A549 (cell line): ENCODE data around the gene RNF220. TPM values are rescaled to one million over a fixed set of nuclear protein-coding genes. Genes with fewer than 3 reads are reported as not detected.

Experiments
- ATAC-seq, 2 experiments: fragments of 200-7000 bp in 1 of 2; fragments of >200 bp in 1 of 2; cut with Nextera tagmentation in 1 of 2; cut with Tn5 transposase in 1 of 2; 3 replicates each; pipeline versions ENCODE4 v1.8.0 to v1.9.1; 2018 to 2020; ENCODE audit warnings: mild to moderate bottlenecking in 1 of 2, moderate library complexity in 1 of 2
- CTCF ChIA-PET: fragments of 300-600 bp; sonication (Branson Sonifier 250); formaldehyde crosslinking; extraction: SDS; loops from one replicate; lab custom pipeline; 2021; ENCODE audit warnings: antibody characterized with exemption, inconsistent platforms; lab: Yijun Ruan, JAX
- POLR2A ChIA-PET: fragments of 350-600 bp; formaldehyde crosslinking; extraction: SDS; loops from one replicate; lab custom pipeline; 2021; ENCODE audit warnings: antibody characterized with exemption, inconsistent platforms; lab: Yijun Ruan, JAX
- DNase-seq, 2 experiments: peaks; one replicate each; pipeline versions ENCODE4 v3.0.0 to v3.0.0-alpha.2; 2011 to 2016; ENCODE audit warnings: low read depth in 1 of 2, low spot score in 1 of 2
- FAIRE-seq: peaks from 2 replicates; lab custom pipeline; 2011; peaks lifted over from hg19 to GRCh38; lab: Jason Lieb, UNC
- H3K27ac ChIP-seq, 2 experiments: fragments of >200 bp; sonication (Bioruptor Twin); formaldehyde crosslinking; 3 replicates each; pipeline ENCODE4 v1.5.1; 2016 to 2017
- H3K4me1 ChIP-seq: fragments of >200 bp; sonication (Bioruptor Twin); formaldehyde crosslinking; 3 replicates; pipeline ENCODE4 v1.6.1; 2016
- H3K4me2 ChIP-seq: fragments of >200 bp; sonication (Bioruptor Twin); formaldehyde crosslinking; 3 replicates; pipeline ENCODE4 v1.6.1; 2016
- H3K4me3 ChIP-seq: fragments of >200 bp; sonication (Bioruptor Twin); formaldehyde crosslinking; 3 replicates; pipeline ENCODE4 v1.5.1; 2016
- H3K9me3 ChIP-seq: fragments of >200 bp; sonication (Bioruptor Twin); formaldehyde crosslinking; 3 replicates; pipeline ENCODE4 v1.6.1; 2016
- ATOH8 ChIP-seq: fragments of 250-450 bp; sonication (Bioruptor Pico); IDR thresholded peaks from 2 replicates; pipeline ENCODE4 v1.5.0; 2020; ENCODE audit warnings: low read depth, mild to moderate bottlenecking, moderate library complexity
- BHLHE40 ChIP-seq: IDR thresholded peaks from 2 replicates; pipeline ENCODE4 v1.6.1; 2012; ENCODE audit warnings: low read depth, low read length, inconsistent platforms
- CBX8 ChIP-seq: fragments of 200-600 bp; sonication (generic); IDR thresholded peaks from 2 replicates; pipeline ENCODE4 v1.6.1; 2016
- CHD2 ChIP-seq: fragments of 150-350 bp; IDR thresholded peaks from 2 replicates; pipeline ENCODE4 v1.6.1; 2014; ENCODE audit warnings: low read length; ENCODE audit not compliant: partially characterized antibody
- E2F6 ChIP-seq: IDR thresholded peaks from 2 replicates; pipeline ENCODE4 v1.6.1; 2012; ENCODE audit warnings: low read depth, borderline replicate concordance
- EHF ChIP-seq: fragments of 250-450 bp; sonication (Bioruptor Pico); IDR thresholded peaks from 2 replicates; pipeline ENCODE4 v1.5.0; 2020; ENCODE audit warnings: mild to moderate bottlenecking
- ESRRA ChIP-seq: fragments of 150-350 bp; IDR thresholded peaks from 2 replicates; pipeline ENCODE4 v1.6.1; 2014; ENCODE audit warnings: mild to moderate bottlenecking, low read length, borderline replicate concordance
- FOSB ChIP-seq: fragments of 250-450 bp; sonication (Bioruptor Pico); IDR thresholded peaks from 2 replicates; pipeline ENCODE4 v1.5.0; 2020; ENCODE audit warnings: mild to moderate bottlenecking, moderate library complexity
- FOSL2 ChIP-seq, 2 experiments: fragments of 450-650 bp in 1 of 2; fragments of >200 bp in 1 of 2; sonication (Bioruptor Twin) in 1 of 2; formaldehyde crosslinking; IDR thresholded peaks; 2 replicates each; pipeline versions ENCODE4 v1.5.0 to v1.6.1; 2016 to 2020; ENCODE audit warnings: mild to moderate bottlenecking in 1 of 2, moderate library complexity in 1 of 2
- GATA3 ChIP-seq: IDR thresholded peaks from 2 replicates; pipeline ENCODE4 v1.6.1; 2012; ENCODE audit warnings: borderline replicate concordance
- MYC ChIP-seq: IDR thresholded peaks from 2 replicates; pipeline ENCODE4 v1.6.1; 2012; ENCODE audit warnings: mild to moderate bottlenecking, inconsistent platforms, low read length, improper control_type of control experiment, borderline replicate concordance
- NFE2L2 ChIP-seq: fragments of 150-350 bp; conservative IDR thresholded peaks from 2 replicates; pipeline ENCODE4 v1.6.1; 2014; ENCODE audit warnings: low read length
- NPAS2 ChIP-seq: fragments of 250-450 bp; sonication (Bioruptor Pico); IDR thresholded peaks from 2 replicates; pipeline ENCODE4 v1.8.0; 2022; ENCODE audit warnings: mild to moderate bottlenecking, moderate library complexity, borderline replicate concordance
- PHF8 ChIP-seq: fragments of 200-600 bp; sonication (generic); IDR thresholded peaks from 2 replicates; pipeline ENCODE4 v1.6.1; 2016; ENCODE audit warnings: low read depth, mild to moderate bottlenecking, antibody characterized with exemption, moderate library complexity, borderline replicate concordance
- POLR2A ChIP-seq: IDR thresholded peaks from 2 replicates; pipeline ENCODE4 v1.6.1; 2012; ENCODE audit warnings: mild to moderate bottlenecking, low read length
- POLR2AphosphoS2 ChIP-seq: conservative IDR thresholded peaks from 2 replicates; pipeline ENCODE4 v1.6.1; 2012; ENCODE audit warnings: low read length, improper control_type of control experiment, inconsistent platforms
- RAD21 ChIP-seq, 2 experiments: fragments of >200 bp in 1 of 2; sonication (Bioruptor Twin) in 1 of 2; formaldehyde crosslinking in 1 of 2; IDR thresholded peaks in 1 of 2; conservative IDR thresholded peaks in 1 of 2; 2 replicates in 1 of 2; 3 replicates in 1 of 2; pipeline ENCODE4 v1.6.1; 2012 to 2018; ENCODE audit warnings: inconsistent platforms in 1 of 2
- RFX5 ChIP-seq: fragments of 450-650 bp; IDR thresholded peaks from 2 replicates; pipeline ENCODE4 v1.7.1; 2014; ENCODE audit warnings: antibody characterized with exemption, mild to moderate bottlenecking, moderate library complexity
- SMC3 ChIP-seq: fragments of >200 bp; sonication (Bioruptor Twin); formaldehyde crosslinking; IDR thresholded peaks from 3 replicates; pipeline ENCODE4 v1.6.1; 2018; ENCODE audit warnings: inconsistent platforms
- TFCP2L1 ChIP-seq: fragments of 250-450 bp; sonication (Bioruptor Pico); IDR thresholded peaks from 2 replicates; pipeline ENCODE4 v1.5.0; 2021; ENCODE audit warnings: mild to moderate bottlenecking
- TP53 ChIP-seq: fragments of 250-450 bp; sonication (Bioruptor Pico); IDR thresholded peaks from 2 replicates; pipeline ENCODE4 v1.5.0; 2021; ENCODE audit warnings: mild to moderate bottlenecking, moderate library complexity
- USF2 ChIP-seq: fragments of 450-650 bp; IDR thresholded peaks from 2 replicates; pipeline ENCODE4 v1.6.1; 2014; ENCODE audit warnings: antibody characterized with exemption
- ZC3H11A ChIP-seq: fragments of 450-650 bp; IDR thresholded peaks from 2 replicates; pipeline ENCODE4 v1.6.1; 2014; ENCODE audit warnings: antibody characterized with exemption, mild to moderate bottlenecking
- ZNF302 ChIP-seq: fragments of 250-450 bp; sonication (Bioruptor Pico); IDR thresholded peaks from 2 replicates; pipeline ENCODE4 v1.9.0; 2021; ENCODE audit warnings: inconsistent platforms, mild to moderate bottlenecking, moderate library complexity
- WGBS: methylation state at CpG from one replicate; pipeline ENCODE4 v1.1.6; 2017; ENCODE audit errors: missing lambda C conversion rate; 5-methylcytosine and 5-hydroxymethylcytosine counted together
- polyA plus RNA-seq, 4 experiments: library from polyadenylated mRNA; depleted of rRNA in 3 of 4; stranded (reverse); fragments of >200 nt; fragmentation: RNase III in 1 of 4; extraction: RNeasy Plus Mini Kit Qiagen cat#74134 plus additional on column Dnase treatment in 1 of 4; gene quantifications; 2 replicates in 3 of 4; 3 replicates in 1 of 4; pipeline ENCODE4 v1.2.3, GENCODE V29; 2011 to 2017

RNF220 gene
- polyA plus RNA-seq, 2 of the 4 experiments (the other 2 are of a cell fraction), result 53.4 to 54.5 TPM

- FAIRE-seq (no peak), ATAC-seq (no peak), DNase-seq (no peak)
- TF ChIP-seq PHF8 (no peak), BHLHE40 (no peak), E2F6 (no peak)
- CTCF ChIA-PET, result no interaction called here
- Histone ChIP-seq H3K9me3 (no peaks in the 10 kb centered on the region), H3K4me3 (no peak overlapping the region), H3K4me1 (no peaks in the 10 kb centered on the region), H3K27ac (no peak overlapping the region), H3K4me2 (no peak overlapping the region)
- POLR2A ChIA-PET, result no interaction called here
- 73% methylated on average over 5 of the region's 9 CpGs for WGBS
These were observed 255.1 kb downstream of the RNF220 start for GRCh38 chr1:44660176-44660575.

- ATAC-seq, result peak in 1 of 2 experiments; percentile 19; a peak in 2 of 6 replicates
- Histone ChIP-seq H3K4me2 (no peak overlapping the region), H3K4me1 (no peaks in the 10 kb centered on the region), H3K4me3 (no peak overlapping the region), H3K27ac (no peak overlapping the region), H3K9me3 (no peaks in the 10 kb centered on the region)
- 78% methylated on average over 10 of the region's 15 CpGs for WGBS
- DNase-seq, result no peak
- POLR2A ChIA-PET, result no interaction called here
- CTCF ChIA-PET, result interaction anchor here (1.0 to 3.2 kb wide), 3 partner anchors 7 to 45 kb away, joined by 3 to 33 read pairs (median 4); no protein-coding TSS in a partner anchor
- TF ChIP-seq USF2 (no peak), GATA3 (no peak), ZC3H11A (no peak), FOSL2 (IDR thresholded peaks at IDR 0.05) (no peak), FOSL2 (CRISPR knock-in tag; IDR thresholded peaks at IDR 0.05) (no peak), BHLHE40 (no peak), MYC (no peak), E2F6 (no peak), CHD2 (no peak)
- no peak for FAIRE-seq
These were observed 257.0 kb downstream of the RNF220 start for GRCh38 chr1:44661781-44662682.

GRCh38 chr1:44662683-44663030 lies 257.6 kb downstream of the RNF220 start:
- 70% methylated on average over 2 of the region's 5 CpGs for WGBS
- H3K9me3 ChIP-seq, result no peaks in the 10 kb centered on the region
- ChIA-PET CTCF (interaction anchor here (1.0 to 3.2 kb wide), 3 partner anchors 8 to 44 kb away, joined by 3 to 33 read pairs (median 4); no protein-coding TSS in a partner anchor), POLR2A (no interaction called here)
- no peak overlapping the region for H3K4me2 ChIP-seq
- no peak for ATAC-seq
- H3K27ac ChIP-seq, result no peak overlapping the region
- no peaks in the 10 kb centered on the region for H3K4me1 ChIP-seq
- FAIRE-seq, result no peak
- no peak for TF ChIP-seq EHF
- TF ChIP-seq ESRRA, result no peak
- TF ChIP-seq CBX8, result no peak
- TF ChIP-seq PHF8, result no peak
- TF ChIP-seq CHD2, result no peak
- TF ChIP-seq POLR2A, result no peak
- TF ChIP-seq RFX5, result no peak
- no peak for TF ChIP-seq SMC3
- TF ChIP-seq FOSB, result no peak
- no peak for TF ChIP-seq ZNF302 (CRISPR knock-in tag)
- no peak for TF ChIP-seq TFCP2L1 (CRISPR knock-in tag)
- TF ChIP-seq NFE2L2, result no peak
- TF ChIP-seq RAD21 (conservative IDR thresholded peaks at IDR 0.05 in 1 of 2, IDR thresholded peaks at IDR 0.05 in 1 of 2), result no peak
- no peak for TF ChIP-seq POLR2AphosphoS2
- no peak for TF ChIP-seq TP53
- no peak for TF ChIP-seq NPAS2 (CRISPR knock-in tag)
- TF ChIP-seq ATOH8 (CRISPR knock-in tag), result no peak
- H3K4me3 ChIP-seq, result no peak overlapping the region
- no peak for DNase-seq
